Measurements from ENCODE around the gene ESYT3.
"Not testable (repeated sequence)": the region's sequence is repeated elsewhere in the genome, so short reads cannot be mapped to it uniquely, and the experiment has no call there.

ESYT3 gene

GRCh38 chr3:138498991-138499390 lies 64.6 kb downstream of the ESYT3 start:
- no peak for TF ChIP-seq CTCF (IDR thresholded peaks at IDR 0.05; ENCODE audit: low read depth, low read length, missing control alignments)
- no peak for DNase-seq (ENCODE audit: low read depth)
- H3K4me3 ChIP-seq (ENCODE audit: low read depth, low read length): no peak overlapping the region

GRCh38 chr3:138507524-138507923 lies 73.1 kb downstream of the ESYT3 start:
- TF ChIP-seq CTCF (IDR thresholded peaks at IDR 0.05; ENCODE audit: low read depth, low read length, missing control alignments): no peak
- DNase-seq (ENCODE audit: low read depth): no peak
- no peak overlapping the region for H3K4me3 ChIP-seq (ENCODE audit: low read depth, low read length)

GRCh38 chr3:138509586-138509985 lies 75.2 kb downstream of the ESYT3 start:
- no peak for TF ChIP-seq CTCF (IDR thresholded peaks at IDR 0.05; ENCODE audit: low read depth, low read length, missing control alignments)
- DNase-seq (ENCODE audit: low read depth): no peak
- no peak overlapping the region for H3K4me3 ChIP-seq (ENCODE audit: low read depth, low read length)

- DNase-seq (ENCODE audit: low read depth): no peak
- TF ChIP-seq CTCF (IDR thresholded peaks at IDR 0.05; ENCODE audit: low read depth, low read length, missing control alignments): no peak
- H3K4me3 ChIP-seq (ENCODE audit: low read depth, low read length): no peak overlapping the region
Measured at GRCh38 chr3:138511945-138512344, 77.5 kb downstream of the ESYT3 start.

- DNase-seq (ENCODE audit: low read depth): no peak
- no peak overlapping the region for H3K4me3 ChIP-seq (ENCODE audit: low read depth, low read length)
- no peak for TF ChIP-seq CTCF (IDR thresholded peaks at IDR 0.05; ENCODE audit: low read depth, low read length, missing control alignments)
Measured at GRCh38 chr3:138513090-138513843, 78.9 kb downstream of the ESYT3 start.

GRCh38 chr3:138521445-138521844 lies 87.0 kb downstream of the ESYT3 start:
- DNase-seq (ENCODE audit: low read depth); H3K4me3 ChIP-seq (ENCODE audit: low read depth, low read length): not testable (repeated sequence)
